Non-pigmented ciliary epithelial cell (primary cell): Measurements from ENCODE around the gene CPN2.
A peak's percentile ranks its signal among the peaks of the same experiment; 100 is the strongest.

ENCODE experiments used
- DNase-seq: peaks from one replicate; pipeline ENCODE4 v3.0.0-alpha.2; 2010; ENCODE audit warnings: low read depth

The CPN2 gene

DNA sequence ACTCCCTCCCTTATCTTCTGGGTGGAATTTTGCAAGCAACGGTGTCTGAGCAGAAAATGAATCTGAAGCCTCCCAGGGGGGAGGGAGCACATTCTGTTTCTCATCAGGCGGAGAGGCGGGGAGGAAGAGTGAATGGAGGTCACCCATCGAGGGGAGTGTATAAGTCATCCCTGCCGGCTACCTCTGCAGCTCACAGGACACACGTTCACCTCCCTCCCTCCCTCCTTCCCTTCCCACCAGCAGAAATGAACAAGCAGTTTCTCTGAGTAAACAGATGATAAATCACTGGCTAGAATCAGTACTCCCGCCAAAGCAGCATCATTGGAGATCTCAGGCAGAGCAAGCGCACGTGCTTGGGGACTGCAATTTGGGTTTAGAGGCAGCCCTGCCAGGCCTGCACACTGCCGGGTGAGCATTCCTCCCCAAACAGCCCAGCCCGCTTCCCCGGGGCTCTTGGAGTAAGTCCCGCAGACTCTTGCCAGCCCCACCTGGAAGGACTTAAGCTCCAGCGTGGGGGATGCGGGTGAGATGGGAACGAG lies 38.3 kb downstream of the CPN2 start:
- no peak for DNase-seq

GRCh38 chr3:194312186-194312742 lies 38.9 kb downstream of the CPN2 start:
- no peak for DNase-seq

DNA sequence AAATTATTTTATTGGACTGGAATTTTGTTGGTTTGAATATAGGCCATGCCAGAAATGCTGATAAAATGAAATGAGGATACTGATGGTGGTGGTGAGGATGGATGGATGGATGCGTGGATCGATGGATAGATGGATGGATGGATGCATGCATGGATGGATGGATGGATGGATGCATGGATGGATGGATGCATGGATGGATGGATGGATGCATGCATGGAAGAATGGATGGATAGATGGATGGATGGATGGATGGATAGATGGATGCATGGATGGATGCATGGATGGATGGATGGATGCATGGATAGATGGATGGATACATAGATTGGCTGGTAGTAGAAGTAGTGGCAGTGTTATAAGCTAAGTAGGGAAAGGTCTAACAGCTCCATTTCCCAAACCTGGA lies 40.1 kb downstream of the CPN2 start:
- DNase-seq: no peak

- DNase-seq: no peak
Measured at GRCh38 chr3:194310060-194310835, 40.9 kb downstream of the CPN2 start.

- DNase-seq: no peak
Measured at GRCh38 chr3:194308601-194309449, 42.3 kb downstream of the CPN2 start.

DNA sequence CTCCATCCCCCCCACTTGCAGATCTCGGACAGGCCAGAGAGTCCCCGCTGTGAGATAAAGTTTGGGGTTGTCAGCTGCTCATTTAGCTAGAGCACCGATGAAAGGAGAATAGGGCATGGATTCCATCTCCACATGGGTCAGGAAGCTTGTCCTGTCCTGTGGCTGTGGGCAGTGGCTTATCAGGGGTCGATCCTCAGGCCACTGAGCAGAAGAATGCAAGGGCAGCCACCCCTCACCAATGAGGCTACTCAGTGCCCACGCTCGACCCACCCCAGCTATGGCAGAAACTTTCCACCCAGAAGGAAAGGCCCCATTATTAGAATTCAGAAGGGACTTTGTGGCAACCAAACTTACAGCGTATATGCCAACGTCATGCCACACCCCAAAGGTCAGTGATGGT lies 43.3 kb downstream of the CPN2 start:
- no peak for DNase-seq

DNA sequence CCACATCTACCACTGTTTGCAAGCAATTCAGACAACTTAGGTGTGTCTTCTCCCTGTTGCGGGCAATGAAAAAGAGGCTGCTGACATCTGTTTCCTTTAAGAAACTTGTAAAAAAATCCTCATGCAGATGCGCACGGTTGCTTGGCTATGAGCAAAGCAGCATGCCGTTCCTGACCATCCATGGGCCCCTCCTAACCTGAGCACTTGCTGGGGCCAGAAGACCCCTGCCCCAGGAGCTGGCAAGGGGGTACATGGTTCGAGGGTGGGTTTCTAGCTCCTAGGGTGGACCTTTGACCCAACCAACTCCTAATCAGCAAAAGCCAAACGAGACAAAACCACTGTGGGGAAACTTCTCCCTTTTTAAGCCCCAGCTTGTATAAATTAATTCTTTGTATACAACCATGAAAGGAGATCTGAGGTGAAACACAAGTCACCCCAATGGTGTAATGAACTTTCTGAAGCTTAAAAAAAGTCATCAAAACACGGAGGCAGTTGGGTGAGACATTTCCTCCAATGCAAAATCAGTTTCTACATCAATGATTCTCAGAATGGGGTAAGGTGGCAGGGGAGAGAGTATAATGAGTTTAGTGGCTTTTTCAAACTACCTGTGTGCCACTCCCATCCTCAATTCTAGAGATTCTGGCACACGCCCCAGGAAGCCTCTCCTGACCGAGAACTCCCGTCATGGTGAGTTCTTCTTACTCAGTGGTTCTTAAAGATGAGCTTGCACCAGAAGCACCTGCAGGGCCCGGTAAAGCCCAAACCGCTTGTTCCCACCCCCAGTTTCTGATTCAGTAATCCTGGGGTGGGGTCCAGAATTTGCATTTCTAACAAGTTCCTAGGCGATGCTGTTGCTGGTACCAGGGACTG lies 44.1 kb downstream of the CPN2 start:
- no peak for DNase-seq

- DNase-seq: no peak
Measured at GRCh38 chr3:194306109-194306686, 44.9 kb downstream of the CPN2 start.

GRCh38 chr3:194305356-194306108 lies 45.6 kb downstream of the CPN2 start:
- no peak for DNase-seq

DNA sequence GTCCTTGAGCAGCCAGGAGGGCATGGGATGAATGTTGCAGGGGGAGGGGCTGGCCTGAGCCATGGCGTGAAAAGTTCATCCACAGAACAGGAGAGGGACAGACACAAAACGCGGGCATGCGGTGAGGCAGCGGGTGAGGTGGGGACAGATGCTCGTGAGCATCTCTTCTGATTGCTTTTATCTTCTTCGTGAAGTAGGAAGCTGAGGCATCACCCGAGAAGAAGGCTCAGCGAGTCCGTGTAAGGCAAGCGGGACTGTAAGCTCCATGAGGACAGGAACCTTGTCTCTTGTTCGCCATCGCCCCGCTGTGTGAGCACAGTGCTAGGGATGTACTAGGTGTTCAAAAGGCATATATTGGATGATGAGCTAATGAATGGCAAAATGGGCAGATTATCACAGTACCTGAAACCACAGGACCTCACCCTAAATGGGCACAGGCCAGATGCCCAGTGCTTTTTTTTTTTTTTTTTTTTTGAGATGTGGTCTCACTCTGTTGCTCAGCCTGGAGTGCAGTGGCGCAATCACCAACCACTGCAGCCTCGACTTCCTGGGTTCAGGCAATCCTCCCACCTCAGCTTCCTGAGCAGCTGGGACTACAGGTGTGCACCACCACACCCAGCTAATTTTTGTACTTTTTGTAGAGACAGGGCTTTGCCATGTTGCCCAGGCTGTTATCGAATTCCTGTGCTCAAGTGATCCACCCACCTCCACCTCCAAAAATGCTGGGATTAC lies 46.8 kb downstream of the CPN2 start:
- DNase-seq: no peak

DNA sequence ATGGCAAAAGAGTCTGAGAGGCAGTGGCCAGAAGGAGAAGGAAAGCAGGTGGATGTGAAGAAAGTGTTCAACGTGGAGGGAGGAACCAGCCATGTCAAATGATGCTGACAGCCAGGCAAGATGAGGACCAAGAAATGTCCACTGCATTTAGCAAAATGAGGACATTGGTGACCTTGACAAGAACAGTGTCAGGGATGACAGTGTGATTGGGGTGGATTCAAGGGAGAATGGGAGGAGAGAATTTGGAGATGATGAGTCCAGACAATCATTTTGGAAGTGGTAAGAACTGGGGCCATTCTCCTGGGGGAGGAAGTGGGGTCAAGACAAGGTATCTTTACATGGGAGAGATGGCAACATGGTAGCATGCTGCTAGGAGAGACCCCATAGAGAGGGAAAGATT lies 47.4 kb downstream of the CPN2 start:
- no peak for DNase-seq

- DNase-seq: no peak
Measured at GRCh38 chr3:194301730-194302129, 49.4 kb downstream of the CPN2 start.

DNA sequence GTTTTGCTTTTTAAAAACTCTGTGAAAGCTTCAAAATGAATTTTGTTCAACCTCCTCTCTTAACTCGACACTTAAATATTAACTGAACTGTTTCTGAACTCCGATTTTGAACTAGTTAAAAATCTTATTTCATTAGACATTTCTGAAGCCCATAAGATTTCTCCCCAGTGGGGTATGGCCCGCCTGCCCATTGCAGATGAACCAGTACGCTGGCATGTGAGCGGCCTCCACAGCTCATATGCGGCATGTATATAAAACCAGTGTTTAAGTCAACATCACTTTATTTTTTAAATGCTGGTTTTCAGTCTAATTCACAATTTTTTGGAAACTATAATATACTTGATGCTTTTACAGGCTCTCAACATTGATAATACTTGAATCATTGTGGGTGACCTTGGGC lies 50.2 kb downstream of the CPN2 start:
- no peak for DNase-seq

DNA sequence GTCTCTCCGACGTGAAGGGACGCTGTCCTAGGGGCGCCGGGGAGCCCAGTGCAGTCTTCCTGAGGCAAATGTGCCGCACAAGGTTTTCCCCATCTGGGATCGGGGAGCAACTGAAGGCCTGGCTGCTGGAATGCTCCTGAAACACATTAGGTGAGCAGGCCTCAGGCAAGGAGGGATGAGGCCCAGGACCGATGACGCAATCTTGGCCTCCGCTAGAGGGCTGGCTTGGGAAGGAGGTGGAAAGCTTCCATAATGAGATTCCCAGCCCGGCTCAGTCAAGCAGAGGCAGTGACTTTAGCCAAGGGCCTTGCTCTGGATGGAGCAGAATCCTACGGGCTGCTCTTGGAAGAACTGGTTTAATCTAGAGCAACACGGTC lies 50.8 kb downstream of the CPN2 start:
- DNase-seq: no peak

DNA sequence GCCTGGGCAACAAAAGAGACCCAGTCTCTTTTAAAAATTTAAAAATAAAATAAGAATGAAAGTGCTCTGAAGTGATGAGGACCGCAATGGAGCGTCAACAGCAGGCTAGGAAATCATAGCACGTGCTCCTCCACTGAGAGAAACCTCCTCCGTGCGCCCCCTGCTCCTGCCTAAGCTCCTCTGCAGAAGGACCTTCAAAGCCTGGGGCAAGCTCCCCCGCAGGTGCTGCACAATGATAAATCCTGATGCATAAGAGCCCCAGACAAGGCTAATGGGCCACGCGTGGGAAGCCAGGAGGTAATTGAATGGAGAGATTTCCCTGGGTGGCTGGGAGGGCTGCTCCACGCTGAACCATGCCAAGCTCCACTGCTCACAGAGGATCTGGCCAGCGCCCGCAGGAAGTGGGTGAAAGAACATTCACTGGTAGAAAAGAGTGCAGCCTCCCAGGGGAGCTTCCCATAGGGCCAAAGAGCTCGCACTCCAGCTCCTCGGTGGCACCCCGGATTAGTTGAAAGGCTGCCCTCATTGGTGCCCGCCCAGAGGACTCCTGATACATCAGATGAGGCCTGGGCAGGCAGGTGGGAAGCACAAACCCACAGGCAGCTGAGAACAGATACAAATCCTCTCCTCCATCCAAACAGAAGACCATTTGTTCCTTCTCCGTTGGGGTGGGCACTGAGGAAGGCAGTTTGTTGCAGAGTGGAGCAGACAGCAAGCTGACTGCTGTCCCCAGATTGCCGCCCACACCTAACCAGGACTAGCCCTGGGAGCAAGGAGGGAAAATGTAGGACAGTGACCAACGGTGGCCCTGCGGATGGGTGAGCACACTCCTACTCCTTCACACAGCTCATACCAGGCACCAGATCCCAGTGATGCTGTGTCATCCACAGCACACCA lies 52.5 kb downstream of the CPN2 start:
- no peak for DNase-seq

DNA sequence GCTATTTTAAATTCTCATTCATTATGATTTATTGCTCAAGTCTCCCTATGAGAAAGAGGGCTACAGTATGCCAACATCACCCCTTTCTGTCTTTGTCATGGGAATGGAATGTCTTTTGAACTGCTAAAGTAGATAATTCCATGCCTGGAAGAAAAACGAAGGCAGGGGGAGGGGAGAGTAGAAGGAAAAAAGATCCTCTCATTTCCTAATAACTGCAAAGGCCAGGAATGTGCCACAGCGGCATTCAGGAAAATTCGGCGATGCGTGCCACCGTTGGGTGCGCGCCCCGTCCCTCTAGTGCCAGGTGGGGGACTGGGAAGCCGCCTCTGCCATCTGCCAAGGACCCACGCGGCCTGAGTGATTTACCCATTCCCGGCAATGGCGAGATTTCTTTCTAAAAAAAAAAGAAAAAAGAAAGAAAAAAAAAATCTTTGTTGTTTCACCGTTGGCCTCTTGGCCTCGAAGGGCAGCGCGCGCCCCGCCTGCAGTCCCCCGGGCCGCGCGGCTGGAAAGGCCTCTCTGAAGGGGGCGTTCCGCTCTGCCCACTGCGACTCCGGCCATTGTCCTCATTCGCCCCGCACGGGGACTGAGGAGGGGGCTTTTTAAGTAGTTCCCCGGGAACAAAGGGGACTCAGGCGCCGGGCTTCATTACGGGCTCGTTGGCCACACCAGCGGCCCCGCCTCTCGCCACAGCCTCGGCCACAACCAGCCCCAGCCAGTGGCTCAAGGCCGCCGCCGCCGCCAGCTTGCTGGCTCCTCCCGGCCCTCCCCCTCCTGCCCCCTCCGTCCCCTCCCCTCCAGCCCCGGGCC lies 54.5 kb downstream of the CPN2 start:
- peak; percentile 58 for DNase-seq

GRCh38 chr3:194294895-194295214 lies 56.3 kb downstream of the CPN2 start:
- no peak for DNase-seq

DNA sequence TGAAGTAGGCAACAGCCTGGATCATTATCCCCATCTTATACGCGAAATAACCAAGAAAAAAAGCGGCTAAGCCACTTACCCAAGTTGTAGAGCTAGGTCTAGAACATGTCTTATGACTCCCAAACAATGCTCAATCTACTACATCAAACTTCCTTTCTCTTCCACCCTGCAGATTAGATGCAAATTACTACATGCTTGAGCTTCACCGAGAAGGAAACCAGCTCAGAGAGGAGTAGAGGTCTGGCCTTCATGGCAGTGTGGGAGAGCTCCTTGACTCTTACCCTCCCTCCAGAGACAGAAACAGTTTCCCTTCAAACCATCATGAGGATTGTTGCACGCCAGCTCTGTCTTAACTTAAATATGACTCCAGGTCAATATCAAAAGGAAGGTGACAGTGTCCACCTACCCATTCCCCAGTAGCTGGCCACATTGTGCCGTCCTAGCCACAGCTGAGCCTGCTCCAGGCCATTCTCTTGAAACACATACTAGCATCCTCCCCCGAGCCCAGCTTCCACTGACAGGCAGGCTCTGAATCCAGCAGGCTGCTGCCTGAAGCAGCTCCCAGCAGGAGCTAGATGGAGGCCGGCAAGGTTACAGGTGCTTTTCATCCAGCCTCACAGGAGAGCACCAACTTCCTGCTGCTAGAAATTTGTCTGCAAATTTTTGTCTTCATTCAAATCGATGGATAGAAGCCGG lies 56.8 kb downstream of the CPN2 start:
- DNase-seq: no peak
